ENCODE measurements around the gene ACOX1.

ACOX1 gene

DNA sequence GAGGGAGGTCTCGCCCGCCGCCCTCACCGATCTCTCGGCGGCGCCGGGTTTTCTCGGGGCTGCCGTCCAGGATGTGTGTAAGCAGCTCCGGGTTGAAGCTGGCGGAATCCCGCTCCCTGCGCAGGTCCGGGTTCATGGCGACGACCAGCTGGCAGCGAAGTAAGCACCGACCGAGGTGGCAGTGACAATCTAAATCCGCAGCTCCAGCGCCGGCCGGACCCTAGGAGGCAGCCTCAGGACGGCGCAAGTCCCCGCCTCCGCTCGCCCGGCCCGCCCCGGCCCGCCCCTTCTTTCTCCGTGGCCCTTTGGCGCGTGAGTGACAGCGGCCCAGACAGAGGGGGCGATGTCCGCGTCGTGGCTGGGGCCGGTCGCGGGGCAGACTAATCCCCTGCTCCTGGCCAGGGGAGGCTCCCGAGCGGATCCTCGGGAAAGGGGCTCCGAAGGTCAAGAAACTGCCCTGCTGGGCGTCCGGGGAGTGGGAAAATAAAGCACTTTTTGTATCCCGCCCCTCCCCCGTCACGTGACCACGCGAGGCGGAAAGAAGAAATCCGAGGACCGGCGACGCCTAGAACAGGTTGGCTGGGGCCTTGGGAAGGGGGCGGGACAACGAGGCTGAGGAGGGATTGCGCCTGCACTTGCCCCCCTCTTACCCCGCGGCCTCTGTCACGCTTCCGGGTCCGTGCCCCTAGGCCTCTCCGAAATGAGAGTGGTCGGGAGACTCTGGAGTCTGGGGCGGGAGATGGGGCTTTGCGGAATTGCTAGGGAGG lies at the start of gene ACOX1, which contains the start of gene TEN1:
TSS of gene ACOX1 (minus strand) at position 229 of the 767 bp plus-strand sequence. CDS start at position 136, 93 bp downstream.
TSS of gene TEN1 (plus strand) at position 303 of the 767 bp plus-strand sequence. CDS start 6,953 bp downstream, outside the sequence.
- DNase-seq = peak; percentile 94

DNA sequence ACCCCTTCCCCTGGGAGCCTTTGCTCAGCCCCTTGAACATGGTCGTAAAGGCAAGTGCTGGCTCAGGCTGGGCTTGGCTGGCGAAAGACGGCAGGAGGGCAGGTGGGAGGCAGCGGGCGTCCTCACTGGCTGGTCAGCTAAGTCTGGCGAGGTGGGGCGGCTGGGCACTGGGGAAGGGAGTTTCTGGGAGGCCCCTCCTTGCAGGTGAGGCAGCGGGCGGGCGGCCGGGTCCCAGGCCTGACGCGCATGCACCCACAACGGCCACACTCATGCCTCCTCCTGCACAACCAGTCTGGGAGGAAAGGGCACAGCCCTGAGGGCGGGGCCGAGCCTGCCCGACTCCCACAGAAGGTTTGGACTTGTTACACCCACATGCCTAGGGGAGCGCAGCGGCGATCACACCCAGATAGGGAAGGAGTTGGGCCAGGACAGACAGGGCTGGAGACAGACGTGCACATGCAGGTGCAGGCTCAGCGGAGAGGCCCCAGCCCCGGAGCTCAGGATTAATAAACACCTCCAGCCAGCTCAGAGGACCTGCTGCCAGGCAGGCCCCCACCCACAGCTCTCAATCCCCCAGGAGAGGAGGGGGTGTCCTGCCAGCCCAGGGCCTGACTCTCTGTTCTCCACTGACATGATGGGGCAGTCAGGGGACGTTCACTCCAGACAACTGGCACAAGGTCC lies 48.3 kb upstream of the ACOX1 start, which contains the start of gene EVPL:
TSS of gene EVPL (minus strand) at position 148 of the 681 bp plus-strand sequence. CDS start at position 40, 108 bp downstream.
- peak; percentile 72 for DNase-seq

DNA sequence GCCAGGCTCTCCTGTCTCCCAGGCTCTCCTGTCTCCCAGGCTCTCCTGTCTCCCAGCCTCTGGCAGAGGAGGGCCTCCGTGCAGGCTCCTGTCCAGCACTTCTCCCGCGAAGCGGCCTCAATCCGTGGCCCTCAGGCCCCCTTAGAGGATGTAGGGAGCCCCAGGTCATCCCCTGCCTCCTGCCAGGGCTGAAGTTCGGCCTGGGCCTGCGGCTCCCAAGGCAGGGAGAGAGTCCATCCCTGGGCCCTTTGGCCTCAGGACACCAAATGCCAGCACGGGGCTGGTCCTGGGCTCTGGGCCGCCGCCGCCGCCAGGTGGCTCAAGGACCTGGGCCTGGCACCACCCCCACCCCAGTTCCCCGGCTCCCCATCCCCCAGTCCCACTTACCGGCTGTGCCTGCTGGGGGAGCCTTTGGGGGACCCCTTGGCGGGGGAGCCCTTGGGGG lies 47.8 kb upstream of the ACOX1 start:
- DNase-seq = no peak

DNA sequence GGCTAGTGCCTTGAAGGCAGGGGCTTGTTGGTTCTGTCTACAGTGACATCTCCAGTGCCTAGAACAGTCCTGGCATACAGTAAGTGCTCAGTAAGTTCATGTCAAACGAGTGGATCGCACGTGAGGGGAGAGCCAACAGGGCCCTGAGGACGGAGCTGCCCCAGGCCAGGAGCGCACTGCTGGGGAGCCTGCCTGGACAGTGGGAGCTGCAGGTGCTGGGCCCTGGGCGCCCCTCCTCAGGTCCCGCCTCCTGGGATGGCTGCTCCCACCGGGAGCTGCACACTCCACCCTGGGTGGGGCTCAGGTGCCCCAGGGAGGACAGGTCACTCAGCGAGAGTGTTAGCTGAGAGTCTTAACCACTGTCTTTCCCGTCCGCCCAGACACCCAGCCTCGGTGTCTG lies 46.3 kb upstream of the ACOX1 start:
- no peak for DNase-seq

DNA sequence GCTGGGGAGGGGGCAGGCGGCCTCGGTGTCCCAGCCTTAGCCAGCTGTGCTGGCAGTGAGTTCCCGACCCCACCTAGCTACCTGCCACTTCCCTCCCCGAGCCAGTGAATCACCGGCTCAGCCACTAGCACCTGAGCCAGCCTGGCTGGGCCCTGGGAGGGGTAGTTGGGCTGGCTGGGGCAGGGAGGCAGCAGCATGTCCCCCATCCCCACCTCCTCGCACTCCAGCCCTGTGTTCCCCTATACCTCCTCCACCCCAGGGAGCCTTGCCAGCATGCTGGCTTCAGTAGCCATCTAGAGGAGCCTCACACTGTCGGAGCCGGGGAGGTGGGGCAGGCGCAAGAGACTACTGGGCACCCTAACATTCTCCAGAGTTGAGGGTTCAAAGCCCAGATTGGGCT lies 45.4 kb upstream of the ACOX1 start:
- no peak for DNase-seq

DNA sequence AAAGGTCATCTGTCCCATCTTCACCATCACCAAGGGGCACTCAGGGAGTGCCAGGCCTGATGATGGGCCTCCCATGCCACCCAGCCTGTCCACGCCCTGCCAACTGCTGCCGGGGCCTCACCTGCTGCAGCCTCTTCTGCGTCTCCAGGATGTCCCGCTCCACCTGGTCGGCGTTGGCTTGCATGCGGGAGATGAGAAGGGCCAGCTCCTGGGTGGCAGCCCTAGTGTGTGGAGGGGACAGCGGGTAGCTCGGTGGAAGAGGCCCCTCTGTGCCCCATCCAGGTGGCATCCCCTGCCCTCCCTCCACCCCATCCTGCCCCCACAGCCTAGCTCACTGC lies 44.9 kb upstream of the ACOX1 start:
- no peak for DNase-seq

DNA sequence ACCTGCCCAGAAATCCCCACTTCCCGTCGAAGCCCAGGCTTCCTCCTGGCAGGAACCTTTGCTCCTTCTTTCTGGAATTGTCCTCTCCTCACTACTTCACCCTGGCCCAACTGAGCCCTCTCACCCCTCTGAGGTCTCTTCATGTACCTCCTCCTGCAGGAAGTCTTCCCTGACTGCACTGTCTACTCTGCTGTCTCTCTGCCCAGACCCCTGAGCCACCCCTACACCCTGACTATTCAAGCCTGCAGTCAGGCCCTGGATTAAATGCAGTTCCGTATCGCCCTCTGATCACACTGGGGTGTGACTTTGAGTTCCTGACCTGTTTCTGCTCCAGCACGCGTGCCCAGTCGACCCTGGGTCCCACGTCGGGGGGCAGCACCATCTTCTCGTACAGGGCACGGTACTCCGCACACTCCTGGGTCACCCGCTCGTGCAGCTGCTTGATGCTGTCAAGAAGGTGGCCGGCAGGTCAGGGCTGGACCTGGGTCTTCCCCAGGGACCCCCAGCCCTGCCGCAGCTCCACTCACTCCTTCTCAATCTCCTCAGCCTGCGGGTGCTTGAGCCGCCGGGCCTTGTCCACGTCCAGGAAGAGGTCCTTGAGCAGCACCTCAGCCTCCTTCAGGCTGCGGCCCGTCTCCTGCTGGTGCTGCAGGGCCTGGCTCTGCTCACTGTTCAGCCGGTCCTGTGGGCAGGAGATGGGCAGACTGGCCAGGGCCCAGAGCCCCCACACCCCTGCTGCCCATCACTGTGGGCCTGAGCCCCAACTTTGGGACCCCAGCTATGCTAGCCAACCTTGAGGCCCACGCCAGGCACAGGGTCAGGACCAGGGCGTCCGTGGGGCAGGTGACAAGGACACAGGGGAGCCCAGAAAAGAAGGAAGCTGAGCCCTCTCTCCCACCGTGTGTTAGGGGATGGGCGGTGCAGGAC lies 44.3 kb upstream of the ACOX1 start:
- DNase-seq = no peak

DNA sequence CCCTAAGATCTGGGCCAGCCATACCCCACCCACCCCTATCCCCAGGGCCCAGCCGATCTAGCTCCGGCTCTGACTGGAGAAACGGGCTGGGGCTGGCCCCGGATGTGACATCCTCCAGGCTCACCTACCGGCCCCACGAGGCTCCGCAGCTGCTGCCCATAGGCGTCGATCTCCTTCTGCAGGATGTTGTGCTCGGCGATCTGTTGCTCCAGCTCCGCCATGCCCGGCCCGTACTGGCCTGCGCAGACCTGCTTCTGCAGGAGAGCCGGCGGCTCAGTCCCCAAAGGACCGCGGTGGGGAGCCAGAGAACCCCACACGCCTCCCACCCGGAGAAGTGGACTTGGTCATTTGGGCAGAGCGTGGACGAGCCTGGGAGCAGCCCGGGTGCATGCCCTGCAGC lies 43.3 kb upstream of the ACOX1 start:
- no peak for DNase-seq

DNA sequence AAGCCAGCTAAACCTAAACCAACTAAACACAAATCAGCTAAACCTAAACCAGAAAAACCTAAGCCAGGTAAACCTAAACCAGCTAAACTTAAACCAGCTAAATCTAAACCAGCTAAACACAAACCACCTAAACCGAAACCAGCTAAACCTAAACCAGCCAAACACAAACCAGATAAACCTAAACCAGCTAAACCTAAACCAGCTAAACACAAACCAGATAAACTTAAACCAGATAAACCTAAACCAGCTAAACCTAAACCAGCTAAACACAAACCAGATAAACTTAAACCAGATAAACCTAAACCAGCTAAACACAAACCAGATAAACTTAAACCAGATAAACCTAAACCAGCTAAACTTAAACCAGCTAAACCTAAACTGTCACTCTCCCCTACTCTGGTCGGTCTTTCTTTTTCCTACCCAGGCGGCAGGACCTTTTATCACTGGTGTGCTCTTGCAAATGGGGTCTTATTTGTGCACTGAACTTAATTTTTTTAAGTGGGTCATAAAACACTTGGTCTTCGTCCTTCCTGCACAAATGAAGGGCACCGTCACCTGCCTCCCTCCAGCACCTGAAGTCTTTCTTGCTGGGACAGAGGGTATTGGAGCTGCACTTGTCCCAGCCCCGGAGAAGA lies 41.0 kb upstream of the ACOX1 start:
- no peak for DNase-seq

DNA sequence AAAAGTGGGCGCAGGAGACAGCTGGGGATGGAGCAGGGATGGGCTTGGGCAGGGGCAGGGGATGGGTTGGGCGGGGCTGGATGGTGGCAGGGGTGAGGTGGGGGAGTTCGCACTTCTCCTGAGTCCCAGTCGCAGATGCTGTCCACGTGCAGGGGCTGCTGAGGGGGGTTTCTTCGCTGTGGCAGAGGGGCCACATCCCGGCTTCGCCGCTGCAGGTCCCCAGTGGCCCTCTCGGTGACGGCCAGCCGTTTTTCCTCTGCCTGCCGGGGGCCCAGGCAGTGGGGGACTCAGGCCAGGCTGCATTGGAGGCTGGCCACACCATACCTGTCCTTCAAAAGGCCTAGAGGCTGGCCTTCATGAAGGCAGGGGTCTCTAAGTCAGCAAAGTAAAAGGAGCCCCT lies 39.8 kb upstream of the ACOX1 start:
- DNase-seq = no peak

DNA sequence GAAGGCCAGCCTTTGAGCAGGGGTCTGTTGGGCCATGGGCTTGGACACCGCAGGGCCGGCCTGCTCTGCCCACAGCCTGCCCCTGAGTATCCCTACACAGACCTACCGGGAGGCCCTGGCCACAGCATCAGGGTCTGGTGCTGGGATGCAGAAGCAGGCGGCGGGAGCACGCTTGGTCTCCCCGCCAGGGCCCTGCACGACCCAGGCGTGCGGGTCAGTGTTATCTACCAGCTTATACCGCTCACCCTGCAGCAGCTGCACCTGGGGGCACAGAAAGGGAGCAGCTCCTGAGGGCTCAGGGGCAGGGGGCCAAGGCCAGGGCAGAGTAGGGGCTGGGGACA lies 39.3 kb upstream of the ACOX1 start:
- no peak for DNase-seq

DNA sequence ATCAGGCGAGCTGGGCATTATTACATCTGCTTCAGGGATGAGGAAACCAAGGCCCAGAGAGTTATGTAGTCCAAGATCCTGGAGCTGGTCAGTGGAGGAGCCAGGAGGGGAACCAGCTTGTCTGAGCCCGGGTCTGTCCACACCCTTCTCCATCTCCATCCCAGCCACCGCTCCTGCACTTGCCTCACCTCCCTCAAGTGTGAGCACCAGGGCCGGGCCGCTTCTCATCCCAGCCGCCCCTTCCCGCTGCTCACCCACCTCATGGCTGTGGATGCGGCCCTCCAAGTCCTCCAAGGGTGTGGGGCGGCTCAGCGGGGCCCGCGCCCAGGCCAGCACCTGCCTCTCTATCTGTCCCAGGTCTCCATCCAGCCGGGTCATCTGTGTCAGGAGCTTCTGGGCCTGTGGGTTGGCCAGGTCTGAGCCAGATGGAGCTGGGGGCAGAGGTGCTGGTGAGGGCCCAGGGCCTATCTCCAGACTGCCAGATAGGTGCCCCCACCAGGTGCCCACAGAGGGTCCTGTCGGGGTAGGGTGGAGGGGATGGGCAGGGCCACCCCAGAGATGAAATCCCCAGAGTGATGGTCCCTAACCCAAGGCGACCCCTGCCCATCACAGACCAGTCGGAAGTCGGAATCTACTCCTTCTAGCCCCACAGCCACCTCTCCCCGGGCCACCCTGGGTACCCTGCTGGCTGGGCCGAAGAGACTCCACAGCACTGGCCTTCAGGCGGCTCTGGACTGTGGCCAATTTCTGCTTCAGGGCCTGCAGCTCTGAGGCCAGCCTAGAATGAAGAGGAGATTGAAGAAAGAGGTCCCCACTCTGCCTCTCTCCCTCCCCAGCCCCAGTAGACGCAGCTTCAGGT lies 38.7 kb upstream of the ACOX1 start:
- DNase-seq = no peak

DNA sequence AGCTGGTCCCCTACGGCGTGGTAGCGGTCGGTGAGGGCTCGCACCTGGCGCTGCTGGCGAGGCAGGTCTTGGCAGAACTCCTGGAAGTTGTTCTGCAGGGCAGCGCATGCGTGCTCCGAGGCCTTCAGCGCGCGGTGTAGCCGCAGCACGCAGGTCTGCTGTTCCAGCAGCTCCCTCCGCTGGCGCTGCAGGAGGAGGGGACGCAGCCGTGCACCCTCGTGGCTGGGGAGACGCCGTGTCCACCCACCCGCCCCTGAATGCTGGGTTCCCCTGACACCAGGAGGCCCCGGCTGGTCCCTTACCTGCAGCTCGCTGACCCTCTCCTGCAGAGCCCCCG lies 35.9 kb upstream of the ACOX1 start:
- DNase-seq = peak; percentile 9

DNA sequence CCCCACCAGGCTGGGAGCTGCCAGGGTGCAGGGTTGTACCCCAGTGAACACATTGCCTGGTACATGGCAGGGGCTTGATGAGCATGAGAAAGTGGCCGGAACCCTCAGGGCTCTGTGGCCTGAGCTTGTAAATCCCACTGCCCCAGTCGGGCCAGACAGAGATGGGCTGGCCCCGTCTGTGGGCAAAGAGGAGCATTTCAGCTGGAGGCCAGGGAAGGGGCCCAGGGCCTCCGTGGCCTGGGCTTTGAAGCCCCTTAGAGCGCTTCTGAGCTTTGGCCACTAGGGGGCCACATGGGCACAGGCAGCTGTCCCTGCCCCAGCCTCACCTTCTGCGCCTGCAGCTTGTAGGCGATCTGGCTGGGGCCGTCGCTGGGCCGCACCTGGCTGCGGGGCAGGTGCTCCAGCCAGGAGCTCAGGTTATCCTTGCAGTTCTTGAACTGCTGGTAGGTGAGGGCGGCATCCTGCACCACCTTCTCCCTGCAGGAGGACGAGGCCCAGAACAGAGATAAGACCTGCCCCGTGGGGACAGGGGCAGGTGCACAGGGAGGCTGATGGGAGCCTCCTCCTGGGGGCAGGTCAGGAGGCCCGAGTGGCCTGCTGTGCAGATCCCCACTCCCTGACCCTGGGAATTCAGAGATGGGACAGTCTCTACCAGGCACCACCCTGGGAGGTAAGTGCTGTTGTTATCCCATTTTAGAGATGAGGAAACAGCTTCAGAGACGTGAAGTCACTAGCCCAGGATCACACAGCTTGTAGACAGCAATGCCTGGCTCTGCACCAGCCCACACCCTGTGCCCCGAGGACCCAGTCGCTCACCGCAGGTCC lies 35.3 kb upstream of the ACOX1 start:
- DNase-seq = peak; percentile 78

DNA sequence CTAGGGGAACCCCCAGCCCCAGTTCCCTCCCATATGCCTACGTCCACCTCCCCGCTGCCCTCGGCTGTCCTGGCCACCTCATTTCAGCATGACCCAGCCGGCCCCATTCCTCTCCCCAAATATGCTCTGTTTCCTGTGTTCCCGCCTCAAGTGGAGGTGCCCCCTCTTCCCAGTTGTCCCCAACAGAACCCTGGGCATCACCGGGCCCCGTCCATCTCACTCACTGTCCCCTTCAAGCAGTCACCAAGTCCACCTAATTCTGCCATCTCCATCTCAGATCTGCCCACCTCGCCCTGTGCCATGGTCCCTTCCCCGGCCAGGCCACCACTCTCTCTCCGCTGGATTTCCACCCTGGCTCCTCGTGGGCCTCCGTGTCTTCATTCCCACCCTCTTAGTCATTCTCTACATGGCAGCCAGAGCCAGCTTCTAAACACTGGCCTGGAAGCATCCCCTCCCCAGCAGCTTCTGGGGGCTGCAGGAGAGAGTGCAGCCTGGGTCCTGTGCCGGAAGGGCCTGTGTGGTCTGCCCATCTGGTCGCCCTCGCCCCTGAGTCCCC lies 34.5 kb upstream of the ACOX1 start:
- no peak for DNase-seq

DNA sequence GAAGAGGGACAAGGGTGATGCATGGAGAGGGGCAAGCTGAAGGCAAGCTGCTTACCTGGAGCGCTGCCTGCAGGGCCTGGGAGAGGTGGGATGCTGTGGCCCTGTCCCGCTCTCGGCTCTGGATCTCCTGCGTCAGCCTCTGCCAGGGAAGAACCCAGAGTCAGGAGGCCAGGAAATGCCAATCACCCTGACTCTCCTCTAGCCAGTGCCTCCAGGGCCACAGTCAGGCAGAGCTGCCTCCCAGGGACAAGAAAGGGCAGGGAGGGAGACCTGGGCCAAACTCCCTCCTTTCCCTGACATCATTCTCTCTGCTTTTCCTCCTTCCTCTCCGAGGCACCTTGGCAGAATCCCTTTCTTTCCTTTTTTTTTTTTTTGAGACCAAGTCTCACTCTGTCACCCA lies 33.0 kb upstream of the ACOX1 start:
- DNase-seq = no peak

DNA sequence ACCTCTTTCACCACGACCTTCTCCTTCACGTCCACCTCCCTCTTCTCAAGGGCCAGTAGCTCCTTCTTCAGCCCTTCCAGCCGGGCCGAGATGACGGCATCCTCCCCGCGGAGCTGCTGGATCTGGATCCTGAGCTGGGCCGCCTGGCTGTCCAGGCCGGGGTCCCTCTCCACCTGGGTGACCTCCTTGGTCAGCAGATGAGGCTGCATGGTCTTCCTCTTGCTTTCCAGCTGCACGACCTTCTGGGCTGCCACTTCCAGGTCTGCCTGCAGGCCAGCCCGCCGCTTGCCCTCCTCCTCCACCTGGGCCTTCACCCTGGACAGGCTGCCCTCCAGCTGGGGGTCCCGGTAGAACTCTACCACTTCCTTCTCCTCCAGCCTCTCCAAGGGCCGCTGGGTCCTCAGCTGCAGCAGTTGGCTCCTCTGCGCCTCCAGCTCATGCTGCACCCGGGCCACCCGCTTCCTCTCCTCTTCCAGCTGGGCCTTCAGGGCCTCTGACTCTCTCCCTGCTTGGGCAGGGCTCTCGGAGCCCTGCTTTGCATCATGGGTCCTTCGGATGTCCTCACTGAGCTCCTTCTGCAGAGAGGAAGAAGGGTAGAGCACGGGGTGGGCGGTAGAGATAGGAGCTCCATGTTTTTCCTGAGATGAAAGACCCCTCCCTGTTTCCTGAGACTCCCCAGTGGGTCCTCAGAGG lies 31.1 kb upstream of the ACOX1 start:
- DNase-seq = no peak

DNA sequence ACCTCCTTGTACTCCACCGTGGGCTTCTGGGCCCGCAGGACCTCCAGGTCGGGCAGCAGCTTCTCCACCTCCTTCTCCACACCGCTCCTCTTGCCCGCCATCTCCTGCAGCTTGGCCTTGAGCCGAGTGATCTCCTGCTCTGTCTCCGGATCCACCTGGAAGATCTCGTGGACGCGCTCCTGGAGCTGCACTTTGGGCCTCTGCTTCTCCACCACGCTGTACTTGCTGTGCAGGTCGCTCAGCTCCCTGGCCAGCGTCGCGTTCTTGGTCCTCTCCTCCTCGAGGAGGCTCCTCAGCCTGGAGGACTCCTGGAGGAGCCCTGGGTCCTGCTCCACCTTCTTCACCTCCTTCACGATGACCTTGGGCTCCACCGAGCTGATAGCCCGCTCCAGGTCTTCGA lies 30.5 kb upstream of the ACOX1 start:
- DNase-seq = no peak

DNA sequence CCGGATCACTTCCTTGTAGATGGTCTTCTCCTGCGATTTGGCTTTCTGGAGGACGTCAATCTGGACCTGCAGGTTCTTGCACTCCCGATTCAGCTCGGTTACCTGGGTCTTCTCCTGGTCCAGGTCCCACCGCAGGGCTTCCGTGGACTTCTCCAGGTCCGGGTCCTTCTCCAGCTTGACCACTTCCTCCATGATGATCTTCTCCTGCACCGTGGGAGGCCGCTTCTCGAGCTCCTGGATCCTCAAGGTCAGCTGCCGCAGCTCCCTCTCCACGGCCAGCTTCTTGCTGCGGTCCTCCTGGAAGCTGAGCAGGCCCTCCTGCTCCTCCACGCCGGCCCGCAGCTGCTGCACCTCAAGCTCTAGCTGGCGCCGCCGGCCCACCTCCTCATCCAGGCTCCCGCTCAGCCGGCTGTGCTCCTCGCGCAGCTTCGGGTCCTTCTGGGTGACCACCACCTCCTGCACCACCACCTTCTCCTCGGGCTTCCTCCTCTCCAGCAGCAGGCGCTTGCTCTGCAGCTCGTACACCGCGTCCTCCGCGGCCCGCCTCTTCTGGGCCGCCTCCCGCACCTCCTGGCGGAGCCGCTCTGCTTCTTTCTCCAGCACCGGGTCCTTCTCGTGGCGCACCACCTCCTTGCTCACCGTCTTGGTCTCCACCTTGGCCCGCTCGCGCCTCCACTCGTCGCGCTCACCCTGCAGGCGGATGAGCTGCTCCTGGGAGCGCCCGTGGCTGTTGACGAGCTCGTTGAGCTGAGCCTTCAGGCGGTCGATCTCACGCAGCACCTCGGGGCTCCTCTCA lies 29.9 kb upstream of the ACOX1 start:
- DNase-seq = no peak
